Astrocyte of the cerebellum (primary cell): Measurements from ENCODE around the gene KCTD3.

Source experiments
- DNase-seq: peaks from one replicate; pipeline ENCODE4 v3.0.0-alpha.2; 2011; ENCODE audit warnings: low read depth
- H3K4me3 ChIP-seq: 2 replicates; pipeline ENCODE4 v1.5.1; 2011; ENCODE audit warnings: mild to moderate bottlenecking, low read depth, low read length, moderate library complexity
- CTCF ChIP-seq: IDR thresholded peaks from 2 replicates; pipeline ENCODE4 v1.5.1; 2012; ENCODE audit warnings: low read length, low read depth, moderate library complexity, mild to moderate bottlenecking; ENCODE audit errors: missing control alignments
- in situ Hi-C: cut with HindIII; loops from 2 replicates; pipeline ENCODE4 v1.10.0; 2017; ENCODE audit warnings: low sequenced_read_pairs

KCTD3 gene

GRCh38 chr1:215665215-215665614 is 98.1 kb downstream of the KCTD3 start:
- DNase-seq = no peak
- TF ChIP-seq CTCF = no peak
- in situ Hi-C loops = no loop called here
- H3K4me3 ChIP-seq = no peak overlapping the region

GRCh38 chr1:215667761-215668160 is 100.7 kb downstream of the KCTD3 start:
- in situ Hi-C loops = no loop called here
- DNase-seq = no peak
- TF ChIP-seq CTCF = no peak
- no peak overlapping the region for H3K4me3 ChIP-seq

- TF ChIP-seq CTCF = no peak
- in situ Hi-C loops = no loop called here
- no peak overlapping the region for H3K4me3 ChIP-seq
- no peak for DNase-seq
Observed at GRCh38 chr1:215669806-215670491, 102.8 kb downstream of the KCTD3 start.
